ENCODE measurements around the gene TBL1X.

DNA sequence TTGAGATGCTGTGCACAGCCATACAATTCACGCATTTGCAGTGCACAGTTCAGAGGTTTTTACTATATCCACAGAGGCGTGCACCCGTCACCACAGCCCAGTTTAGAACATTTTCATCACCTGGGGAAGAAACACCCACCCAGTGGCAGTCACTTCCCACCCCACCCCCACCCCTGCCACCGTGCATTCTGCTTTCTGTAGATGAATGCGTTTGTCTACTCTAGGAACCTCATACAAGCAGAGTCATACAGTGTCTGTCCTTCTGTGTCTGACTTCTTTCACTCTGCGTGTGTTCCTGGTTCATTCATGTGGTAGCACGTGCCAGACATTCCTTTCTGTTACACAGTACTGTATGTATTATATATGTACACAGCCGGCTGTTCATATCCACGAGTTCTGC is 122.8 kb downstream of the TBL1X start:
- TF ChIP-seq CTCF (optimal IDR thresholded peaks at IDR 0.05 in 1 of 3, IDR thresholded peaks at IDR 0.05 in 1 of 3, conservative IDR thresholded peaks at IDR 0.05 in 1 of 3; ENCODE audit: extremely low read depth in 1 of 3, insufficient read depth in 2 of 3, low read length in 3 of 3) (no peak), EZH2 (IDR thresholded peaks at IDR 0.05; ENCODE audit: low read length) (no peak)

All from keratinocyte (primary cell).